HEK293 (cell line): Measurements from ENCODE around the gene EDAR.

Experiments used
- CTCF ChIA-PET: fragments of 350-600 bp; formaldehyde crosslinking; extraction: SDS; loops from one replicate; lab custom pipeline; 2021; ENCODE audit warnings: antibody characterized with exemption; lab: Yijun Ruan, JAX
- POLR2A ChIA-PET: fragments of 300-600 bp; formaldehyde crosslinking; extraction: SDS; loops from one replicate; lab custom pipeline; 2020; ENCODE audit warnings: antibody characterized with exemption, inconsistent platforms; lab: Yijun Ruan, JAX
- H3K27ac ChIP-seq: fragments of 200-500 bp; sonication (Bioruptor generic); 2 replicates; pipeline ENCODE4 v1.5.1; 2014; ENCODE audit warnings: low read depth, low read length, control low read depth, inconsistent platforms; ENCODE audit errors: extremely low read depth
- H3K36me3 ChIP-seq, 2 experiments: fragments of 200-500 bp in 1 of 2; sonication (Bioruptor generic) in 1 of 2; 1 replicate in 1 of 2; 2 replicates in 1 of 2; pipeline ENCODE4 v1.5.1; 2014 to 2017; ENCODE audit warnings: inconsistent platforms in 2 of 2, low read length in 2 of 2; ENCODE audit not compliant: control insufficient read depth in 2 of 2, insufficient read depth in 1 of 2
- H3K4me1 ChIP-seq: fragments of 200-500 bp; sonication (Bioruptor generic); 2 replicates; pipeline ENCODE4 v1.5.1; 2014; ENCODE audit warnings: mild to moderate bottlenecking, low read length, inconsistent platforms; ENCODE audit not compliant: control insufficient read depth, insufficient read depth
- H3K4me3 ChIP-seq: 2 replicates; pipeline ENCODE4 v1.5.1; 2011; ENCODE audit warnings: low read depth, mild to moderate bottlenecking, control low read depth, low read length, moderate library complexity
- H3K9me3 ChIP-seq: fragments of 200-500 bp; sonication (Bioruptor generic); 2 replicates; pipeline ENCODE4 v1.5.1; 2014; ENCODE audit warnings: low read depth, low read length, inconsistent platforms; ENCODE audit not compliant: control insufficient read depth, insufficient read depth
- REPIN1 ChIP-seq: fragments of 450-650 bp; formaldehyde crosslinking; IDR thresholded peaks from 2 replicates; pipeline ENCODE4 v1.5.1; 2017; ENCODE audit warnings: missing biosample characterization, missing genetic modification characterization, low read depth
- WT1 ChIP-seq: fragments of 450-650 bp; formaldehyde crosslinking; IDR thresholded peaks from 2 replicates; pipeline ENCODE4 v1.5.1; 2016; ENCODE audit warnings: missing biosample characterization, missing genetic modification characterization
- ZNF112 ChIP-seq: fragments of 450-650 bp; formaldehyde crosslinking; IDR thresholded peaks from 2 replicates; pipeline ENCODE4 v1.5.0; 2017; ENCODE audit warnings: missing biosample characterization, missing genetic modification characterization
- ZNF133 ChIP-seq: fragments of 450-650 bp; formaldehyde crosslinking; IDR thresholded peaks from 2 replicates; pipeline ENCODE4 v1.5.1; 2016; ENCODE audit warnings: missing biosample characterization, missing genetic modification characterization
- ZNF16 ChIP-seq: fragments of 450-650 bp; formaldehyde crosslinking; IDR thresholded peaks from 2 replicates; pipeline ENCODE4 v1.5.1; 2016; ENCODE audit warnings: low read depth, missing biosample characterization, missing genetic modification characterization
- ZNF341 ChIP-seq: fragments of 450-650 bp; formaldehyde crosslinking; IDR thresholded peaks from 2 replicates; pipeline ENCODE4; 2016; ENCODE audit warnings: low read depth, missing biosample characterization, missing genetic modification characterization
- ZNF426 ChIP-seq: fragments of 450-650 bp; formaldehyde crosslinking; IDR thresholded peaks from 2 replicates; pipeline ENCODE4 v1.5.1; 2017; ENCODE audit warnings: missing biosample characterization, missing genetic modification characterization, mild to moderate bottlenecking, inconsistent platforms, moderate library complexity
- ZNF433 ChIP-seq: fragments of 450-650 bp; formaldehyde crosslinking; IDR thresholded peaks from 2 replicates; pipeline ENCODE4 v1.5.1; 2016; ENCODE audit warnings: missing biosample characterization, missing genetic modification characterization, low read depth
- ZNF621 ChIP-seq: fragments of 450-650 bp; formaldehyde crosslinking; IDR thresholded peaks from 2 replicates; pipeline ENCODE4 v1.5.1; 2017; ENCODE audit warnings: missing biosample characterization, missing genetic modification characterization
- ZNF707 ChIP-seq: fragments of 450-650 bp; formaldehyde crosslinking; IDR thresholded peaks from 2 replicates; pipeline ENCODE4 v1.5.1; 2016; ENCODE audit warnings: missing biosample characterization, missing genetic modification characterization
- ZNF747 ChIP-seq: fragments of 450-650 bp; formaldehyde crosslinking; IDR thresholded peaks from 2 replicates; pipeline ENCODE4 v1.5.1; 2016; ENCODE audit warnings: missing biosample characterization, missing genetic modification characterization
- ZNF768 ChIP-seq: fragments of 450-650 bp; formaldehyde crosslinking; IDR thresholded peaks from 2 replicates; pipeline ENCODE4 v1.5.1; 2018; ENCODE audit warnings: missing biosample characterization, mild to moderate bottlenecking, missing genetic modification characterization
- TF ChIP-seq, protein P1 (sequence below): fragments of 450-650 bp; formaldehyde crosslinking; IDR thresholded peaks from 2 replicates; pipeline ENCODE4 v1.5.1; 2016; ENCODE audit warnings: missing biosample characterization, missing genetic modification characterization
- TF ChIP-seq, protein P2 (sequence below): fragments of 450-650 bp; formaldehyde crosslinking; IDR thresholded peaks from 2 replicates; pipeline ENCODE4 v1.5.1; 2016; ENCODE audit warnings: missing biosample characterization, missing genetic modification characterization
- TF ChIP-seq, protein P3 (sequence below): fragments of 450-650 bp; formaldehyde crosslinking; IDR thresholded peaks from 2 replicates; pipeline ENCODE4 v1.5.1; 2016; ENCODE audit warnings: missing biosample characterization, missing genetic modification characterization, borderline replicate concordance
- TF ChIP-seq, protein P4 (sequence below): fragments of 450-650 bp; formaldehyde crosslinking; IDR thresholded peaks from 2 replicates; pipeline ENCODE4 v1.5.1; 2016; ENCODE audit warnings: missing biosample characterization, missing genetic modification characterization
- TF ChIP-seq, protein P5 (sequence below): fragments of 450-650 bp; formaldehyde crosslinking; IDR thresholded peaks from 2 replicates; pipeline ENCODE4 v1.5.1; 2016; ENCODE audit warnings: missing biosample characterization, missing genetic modification characterization
- TF ChIP-seq, protein P6 (sequence below): fragments of 450-650 bp; formaldehyde crosslinking; IDR thresholded peaks from 2 replicates; pipeline ENCODE4 v1.5.1; 2016; ENCODE audit warnings: missing biosample characterization, missing genetic modification characterization

Gene EDAR

DNA sequence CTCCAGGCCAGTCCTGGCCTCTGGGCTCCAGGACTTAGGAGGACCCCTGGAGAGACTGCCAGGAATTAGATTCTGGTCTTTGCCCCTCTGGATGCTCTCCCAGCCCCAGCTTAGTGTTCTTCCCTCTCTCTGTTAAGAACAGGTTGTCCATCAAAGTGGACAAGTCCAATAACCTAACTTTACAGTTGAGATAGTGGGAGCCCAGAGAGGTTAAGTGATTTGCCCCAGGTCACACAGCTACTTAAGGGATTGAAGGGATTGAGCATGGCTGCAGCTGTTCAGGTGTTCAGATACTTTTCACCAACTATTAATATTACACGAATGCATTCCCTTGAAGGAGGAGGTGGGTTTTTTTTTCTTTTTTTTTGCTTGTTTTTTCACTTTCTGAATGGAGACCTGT lies 57.6 kb downstream of the EDAR start:
- TF ChIP-seq ZNF768, result no peak
- TF ChIP-seq WT1 (tag by site-specific recombination), result no peak
- TF ChIP-seq, protein P1, sequence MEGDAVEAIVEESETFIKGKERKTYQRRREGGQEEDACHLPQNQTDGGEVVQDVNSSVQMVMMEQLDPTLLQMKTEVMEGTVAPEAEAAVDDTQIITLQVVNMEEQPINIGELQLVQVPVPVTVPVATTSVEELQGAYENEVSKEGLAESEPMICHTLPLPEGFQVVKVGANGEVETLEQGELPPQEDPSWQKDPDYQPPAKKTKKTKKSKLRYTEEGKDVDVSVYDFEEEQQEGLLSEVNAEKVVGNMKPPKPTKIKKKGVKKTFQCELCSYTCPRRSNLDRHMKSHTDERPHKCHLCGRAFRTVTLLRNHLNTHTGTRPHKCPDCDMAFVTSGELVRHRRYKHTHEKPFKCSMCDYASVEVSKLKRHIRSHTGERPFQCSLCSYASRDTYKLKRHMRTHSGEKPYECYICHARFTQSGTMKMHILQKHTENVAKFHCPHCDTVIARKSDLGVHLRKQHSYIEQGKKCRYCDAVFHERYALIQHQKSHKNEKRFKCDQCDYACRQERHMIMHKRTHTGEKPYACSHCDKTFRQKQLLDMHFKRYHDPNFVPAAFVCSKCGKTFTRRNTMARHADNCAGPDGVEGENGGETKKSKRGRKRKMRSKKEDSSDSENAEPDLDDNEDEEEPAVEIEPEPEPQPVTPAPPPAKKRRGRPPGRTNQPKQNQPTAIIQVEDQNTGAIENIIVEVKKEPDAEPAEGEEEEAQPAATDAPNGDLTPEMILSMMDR (tag by site-specific recombination), result no peak
- TF ChIP-seq, protein P2, sequence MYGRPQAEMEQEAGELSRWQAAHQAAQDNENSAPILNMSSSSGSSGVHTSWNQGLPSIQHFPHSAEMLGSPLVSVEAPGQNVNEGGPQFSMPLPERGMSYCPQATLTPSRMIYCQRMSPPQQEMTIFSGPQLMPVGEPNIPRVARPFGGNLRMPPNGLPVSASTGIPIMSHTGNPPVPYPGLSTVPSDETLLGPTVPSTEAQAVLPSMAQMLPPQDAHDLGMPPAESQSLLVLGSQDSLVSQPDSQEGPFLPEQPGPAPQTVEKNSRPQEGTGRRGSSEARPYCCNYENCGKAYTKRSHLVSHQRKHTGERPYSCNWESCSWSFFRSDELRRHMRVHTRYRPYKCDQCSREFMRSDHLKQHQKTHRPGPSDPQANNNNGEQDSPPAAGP (tag by site-specific recombination), result no peak
- TF ChIP-seq REPIN1 (tag by site-specific recombination), result no peak
- TF ChIP-seq ZNF621 (tag by site-specific recombination), result no peak
- no peak for TF ChIP-seq ZNF133
- TF ChIP-seq ZNF16 (tag by site-specific recombination), result no peak
- TF ChIP-seq, protein P3, sequence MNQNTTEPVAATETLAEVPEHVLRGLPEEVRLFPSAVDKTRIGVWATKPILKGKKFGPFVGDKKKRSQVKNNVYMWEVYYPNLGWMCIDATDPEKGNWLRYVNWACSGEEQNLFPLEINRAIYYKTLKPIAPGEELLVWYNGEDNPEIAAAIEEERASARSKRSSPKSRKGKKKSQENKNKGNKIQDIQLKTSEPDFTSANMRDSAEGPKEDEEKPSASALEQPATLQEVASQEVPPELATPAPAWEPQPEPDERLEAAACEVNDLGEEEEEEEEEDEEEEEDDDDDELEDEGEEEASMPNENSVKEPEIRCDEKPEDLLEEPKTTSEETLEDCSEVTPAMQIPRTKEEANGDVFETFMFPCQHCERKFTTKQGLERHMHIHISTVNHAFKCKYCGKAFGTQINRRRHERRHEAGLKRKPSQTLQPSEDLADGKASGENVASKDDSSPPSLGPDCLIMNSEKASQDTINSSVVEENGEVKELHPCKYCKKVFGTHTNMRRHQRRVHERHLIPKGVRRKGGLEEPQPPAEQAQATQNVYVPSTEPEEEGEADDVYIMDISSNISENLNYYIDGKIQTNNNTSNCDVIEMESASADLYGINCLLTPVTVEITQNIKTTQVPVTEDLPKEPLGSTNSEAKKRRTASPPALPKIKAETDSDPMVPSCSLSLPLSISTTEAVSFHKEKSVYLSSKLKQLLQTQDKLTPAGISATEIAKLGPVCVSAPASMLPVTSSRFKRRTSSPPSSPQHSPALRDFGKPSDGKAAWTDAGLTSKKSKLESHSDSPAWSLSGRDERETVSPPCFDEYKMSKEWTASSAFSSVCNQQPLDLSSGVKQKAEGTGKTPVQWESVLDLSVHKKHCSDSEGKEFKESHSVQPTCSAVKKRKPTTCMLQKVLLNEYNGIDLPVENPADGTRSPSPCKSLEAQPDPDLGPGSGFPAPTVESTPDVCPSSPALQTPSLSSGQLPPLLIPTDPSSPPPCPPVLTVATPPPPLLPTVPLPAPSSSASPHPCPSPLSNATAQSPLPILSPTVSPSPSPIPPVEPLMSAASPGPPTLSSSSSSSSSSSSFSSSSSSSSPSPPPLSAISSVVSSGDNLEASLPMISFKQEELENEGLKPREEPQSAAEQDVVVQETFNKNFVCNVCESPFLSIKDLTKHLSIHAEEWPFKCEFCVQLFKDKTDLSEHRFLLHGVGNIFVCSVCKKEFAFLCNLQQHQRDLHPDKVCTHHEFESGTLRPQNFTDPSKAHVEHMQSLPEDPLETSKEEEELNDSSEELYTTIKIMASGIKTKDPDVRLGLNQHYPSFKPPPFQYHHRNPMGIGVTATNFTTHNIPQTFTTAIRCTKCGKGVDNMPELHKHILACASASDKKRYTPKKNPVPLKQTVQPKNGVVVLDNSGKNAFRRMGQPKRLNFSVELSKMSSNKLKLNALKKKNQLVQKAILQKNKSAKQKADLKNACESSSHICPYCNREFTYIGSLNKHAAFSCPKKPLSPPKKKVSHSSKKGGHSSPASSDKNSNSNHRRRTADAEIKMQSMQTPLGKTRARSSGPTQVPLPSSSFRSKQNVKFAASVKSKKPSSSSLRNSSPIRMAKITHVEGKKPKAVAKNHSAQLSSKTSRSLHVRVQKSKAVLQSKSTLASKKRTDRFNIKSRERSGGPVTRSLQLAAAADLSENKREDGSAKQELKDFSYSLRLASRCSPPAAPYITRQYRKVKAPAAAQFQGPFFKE, result no peak
- TF ChIP-seq ZNF707 (tag by site-specific recombination), result no peak
- TF ChIP-seq ZNF747 (tag by site-specific recombination), result no peak
- TF ChIP-seq, protein P4, sequence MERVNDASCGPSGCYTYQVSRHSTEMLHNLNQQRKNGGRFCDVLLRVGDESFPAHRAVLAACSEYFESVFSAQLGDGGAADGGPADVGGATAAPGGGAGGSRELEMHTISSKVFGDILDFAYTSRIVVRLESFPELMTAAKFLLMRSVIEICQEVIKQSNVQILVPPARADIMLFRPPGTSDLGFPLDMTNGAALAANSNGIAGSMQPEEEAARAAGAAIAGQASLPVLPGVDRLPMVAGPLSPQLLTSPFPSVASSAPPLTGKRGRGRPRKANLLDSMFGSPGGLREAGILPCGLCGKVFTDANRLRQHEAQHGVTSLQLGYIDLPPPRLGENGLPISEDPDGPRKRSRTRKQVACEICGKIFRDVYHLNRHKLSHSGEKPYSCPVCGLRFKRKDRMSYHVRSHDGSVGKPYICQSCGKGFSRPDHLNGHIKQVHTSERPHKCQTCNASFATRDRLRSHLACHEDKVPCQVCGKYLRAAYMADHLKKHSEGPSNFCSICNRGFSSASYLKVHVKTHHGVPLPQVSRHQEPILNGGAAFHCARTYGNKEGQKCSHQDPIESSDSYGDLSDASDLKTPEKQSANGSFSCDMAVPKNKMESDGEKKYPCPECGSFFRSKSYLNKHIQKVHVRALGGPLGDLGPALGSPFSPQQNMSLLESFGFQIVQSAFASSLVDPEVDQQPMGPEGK (tag by site-specific recombination), result no peak
- TF ChIP-seq, protein P5, sequence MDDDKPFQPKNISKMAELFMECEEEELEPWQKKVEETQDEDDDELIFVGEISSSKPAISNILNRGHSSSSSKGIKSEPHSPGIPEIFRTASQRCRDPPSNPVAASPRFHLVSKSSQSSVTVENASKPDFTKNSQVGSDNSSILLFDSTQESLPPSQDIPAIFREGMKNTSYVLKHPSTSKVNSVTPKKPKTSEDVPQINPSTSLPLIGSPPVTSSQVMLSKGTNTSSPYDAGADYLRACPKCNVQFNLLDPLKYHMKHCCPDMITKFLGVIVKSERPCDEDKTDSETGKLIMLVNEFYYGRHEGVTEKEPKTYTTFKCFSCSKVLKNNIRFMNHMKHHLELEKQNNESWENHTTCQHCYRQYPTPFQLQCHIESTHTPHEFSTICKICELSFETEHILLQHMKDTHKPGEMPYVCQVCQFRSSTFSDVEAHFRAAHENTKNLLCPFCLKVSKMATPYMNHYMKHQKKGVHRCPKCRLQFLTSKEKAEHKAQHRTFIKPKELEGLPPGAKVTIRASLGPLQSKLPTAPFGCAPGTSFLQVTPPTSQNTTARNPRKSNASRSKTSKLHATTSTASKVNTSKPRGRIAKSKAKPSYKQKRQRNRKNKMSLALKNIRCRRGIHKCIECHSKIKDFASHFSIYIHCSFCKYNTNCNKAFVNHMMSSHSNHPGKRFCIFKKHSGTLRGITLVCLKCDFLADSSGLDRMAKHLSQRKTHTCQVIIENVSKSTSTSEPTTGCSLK (tag by site-specific recombination), result no peak
- no peak for TF ChIP-seq ZNF341
- no peak for TF ChIP-seq ZNF433
- TF ChIP-seq, protein P6, sequence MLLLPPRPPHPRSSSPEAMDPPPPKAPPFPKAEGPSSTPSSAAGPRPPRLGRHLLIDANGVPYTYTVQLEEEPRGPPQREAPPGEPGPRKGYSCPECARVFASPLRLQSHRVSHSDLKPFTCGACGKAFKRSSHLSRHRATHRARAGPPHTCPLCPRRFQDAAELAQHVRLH, result no peak
- TF ChIP-seq ZNF112 (tag by site-specific recombination), result no peak
- no peak for TF ChIP-seq ZNF426 (tag by site-specific recombination)
- no peaks in the 10 kb centered on the region for H3K9me3 ChIP-seq
- peaks cover 9% of the 10 kb centered on the region for H3K4me1 ChIP-seq
- ChIA-PET POLR2A (no interaction called here), CTCF (interaction anchor here (0.7 to 7.0 kb wide), 3 partner anchors 12 to 70 kb away, joined by 3 to 74 read pairs (median 3); partner anchors contain the start of gene EDAR)
- H3K27ac ChIP-seq, result no peak overlapping the region
- H3K4me3 ChIP-seq, result no peak overlapping the region
- H3K36me3 ChIP-seq, result no peaks in the 10 kb centered on the region
